Measurements from ENCODE around the gene INPP4B. TPM values are rescaled to one million over a fixed set of nuclear protein-coding genes. Genes with fewer than 3 reads are reported as not detected.

INPP4B gene
- polyA plus RNA-seq, 1 experiment, result 5.1 TPM

GRCh38 chr4:142405695-142406498, 440.2 kb downstream of the INPP4B start:
- CTCF ChIA-PET, result interaction anchor here (0.7 to 3.9 kb wide), 3 partner anchors 53 to 279 kb away, joined by 3 to 14 read pairs (median 7); no protein-coding TSS in a partner anchor
- POLR2A ChIA-PET, result interaction anchor here (0.9 to 1.7 kb wide), 2 partner anchors 132 to 140 kb away, joined by 3 to 6 read pairs; no protein-coding TSS in a partner anchor

GRCh38 chr4:142405021-142405694, 440.9 kb downstream of the INPP4B start:
- no peaks in the 10 kb centered on the region for H3K27me3 ChIP-seq (ENCODE audit: control insufficient read depth, insufficient read depth, low read length)
- POLR2A ChIA-PET, result no interaction called here

More at GRCh38 chr4:142405695-142406498, 440.2 kb downstream of the INPP4B start:
- no peak for TF ChIP-seq CTCF (IDR thresholded peaks at IDR 0.05; ENCODE audit: low read depth, low read length)
- H3K9me3 ChIP-seq (ENCODE audit: control insufficient read depth, insufficient read depth, low read length), result no peaks in the 10 kb centered on the region
- H3K27me3 ChIP-seq (ENCODE audit: control insufficient read depth, insufficient read depth, low read length), result no peaks in the 10 kb centered on the region
- H3K27ac ChIP-seq (ENCODE audit: low read depth, low read length), result peak overlapping the region; percentile 78
- no peak for DNase-seq (ENCODE audit: low read depth, low spot score)
- H3K4me3 ChIP-seq (ENCODE audit: low read depth, low read length), result peak overlapping the region; percentile 66

GRCh38 chr4:142404191-142404611, 441.9 kb downstream of the INPP4B start:
- H3K27me3 ChIP-seq (ENCODE audit: control insufficient read depth, insufficient read depth, low read length), result no peaks in the 10 kb centered on the region
- no peak overlapping the region for H3K27ac ChIP-seq (ENCODE audit: low read depth, low read length)
- H3K9me3 ChIP-seq (ENCODE audit: control insufficient read depth, insufficient read depth, low read length), result no peaks in the 10 kb centered on the region
- ChIA-PET CTCF (no interaction called here), POLR2A (interaction anchor here (0.6 kb wide), 1 partner anchor 139 kb away, joined by 3 read pairs; no protein-coding TSS in a partner anchor)
- H3K4me3 ChIP-seq (ENCODE audit: low read depth, low read length), result peak overlapping the region; percentile 66
- DNase-seq (ENCODE audit: low read depth, low spot score), result no peak
- TF ChIP-seq CTCF (IDR thresholded peaks at IDR 0.05; ENCODE audit: low read depth, low read length), result no peak

More at GRCh38 chr4:142405021-142405694, 440.9 kb downstream of the INPP4B start:
- no peak for TF ChIP-seq CTCF (IDR thresholded peaks at IDR 0.05; ENCODE audit: low read depth, low read length)
- Histone ChIP-seq H3K4me3 (ENCODE audit: low read depth, low read length) (peak overlapping the region; percentile 66), H3K27ac (ENCODE audit: low read depth, low read length) (peak overlapping the region; percentile 78), H3K9me3 (ENCODE audit: control insufficient read depth, insufficient read depth, low read length) (no peaks in the 10 kb centered on the region)
- no peak for DNase-seq (ENCODE audit: low read depth, low spot score)
- CTCF ChIA-PET, result interaction anchor here (3.9 kb wide), 1 partner anchor 52 kb away, joined by 14 read pairs; no protein-coding TSS in a partner anchor

GRCh38 chr4:142402900-142403299, 443.2 kb downstream of the INPP4B start:
- ChIA-PET POLR2A (interaction anchor here (0.6 kb wide), 1 partner anchor 63 kb away, joined by 3 read pairs; no protein-coding TSS in a partner anchor), CTCF (interaction anchor here (1.1 kb wide), 1 partner anchor 49 kb away, joined by 3 read pairs; no protein-coding TSS in a partner anchor)
- Histone ChIP-seq H3K27ac (ENCODE audit: low read depth, low read length) (no peak overlapping the region), H3K4me3 (ENCODE audit: low read depth, low read length) (no peak overlapping the region), H3K9me3 (ENCODE audit: control insufficient read depth, insufficient read depth, low read length) (peaks cover 2% of the 10 kb centered on the region; the same call in 1 of the 2 replicates), H3K27me3 (ENCODE audit: control insufficient read depth, insufficient read depth, low read length) (no peaks in the 10 kb centered on the region)
- DNase-seq (ENCODE audit: low read depth, low spot score), result no peak
- no peak for TF ChIP-seq CTCF (IDR thresholded peaks at IDR 0.05; ENCODE audit: low read depth, low read length)

Measured in AG04450 (cell line).